ENCODE data around the gene CSTF3.
"Not testable (repeated sequence)": the region's sequence is repeated elsewhere in the genome, so short reads cannot be mapped to it uniquely, and the experiment has no call there.

Gene CSTF3

DNA sequence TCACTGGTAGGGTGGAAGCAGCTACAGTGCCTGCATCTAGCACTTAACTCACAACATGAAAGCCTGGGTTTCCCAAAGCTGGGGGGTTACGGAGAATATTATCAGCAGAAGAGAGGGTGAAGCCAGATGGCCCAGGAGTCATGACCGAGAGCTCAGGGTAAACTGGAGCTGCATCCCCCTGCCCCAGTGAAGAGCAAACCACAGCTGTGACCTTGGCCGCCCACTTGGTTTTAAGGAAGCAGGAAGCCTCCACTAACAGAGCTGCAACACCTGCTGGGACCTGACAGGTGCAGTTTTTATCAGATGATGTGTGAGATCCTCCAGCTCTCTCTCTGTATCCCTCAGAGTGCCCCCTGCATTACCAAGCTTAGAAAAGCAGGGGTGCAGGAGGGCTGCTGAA, 101.0 kb downstream of the CSTF3 start:
- TF ChIP-seq, protein P1, sequence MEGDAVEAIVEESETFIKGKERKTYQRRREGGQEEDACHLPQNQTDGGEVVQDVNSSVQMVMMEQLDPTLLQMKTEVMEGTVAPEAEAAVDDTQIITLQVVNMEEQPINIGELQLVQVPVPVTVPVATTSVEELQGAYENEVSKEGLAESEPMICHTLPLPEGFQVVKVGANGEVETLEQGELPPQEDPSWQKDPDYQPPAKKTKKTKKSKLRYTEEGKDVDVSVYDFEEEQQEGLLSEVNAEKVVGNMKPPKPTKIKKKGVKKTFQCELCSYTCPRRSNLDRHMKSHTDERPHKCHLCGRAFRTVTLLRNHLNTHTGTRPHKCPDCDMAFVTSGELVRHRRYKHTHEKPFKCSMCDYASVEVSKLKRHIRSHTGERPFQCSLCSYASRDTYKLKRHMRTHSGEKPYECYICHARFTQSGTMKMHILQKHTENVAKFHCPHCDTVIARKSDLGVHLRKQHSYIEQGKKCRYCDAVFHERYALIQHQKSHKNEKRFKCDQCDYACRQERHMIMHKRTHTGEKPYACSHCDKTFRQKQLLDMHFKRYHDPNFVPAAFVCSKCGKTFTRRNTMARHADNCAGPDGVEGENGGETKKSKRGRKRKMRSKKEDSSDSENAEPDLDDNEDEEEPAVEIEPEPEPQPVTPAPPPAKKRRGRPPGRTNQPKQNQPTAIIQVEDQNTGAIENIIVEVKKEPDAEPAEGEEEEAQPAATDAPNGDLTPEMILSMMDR (IDR thresholded peaks at IDR 0.05; ENCODE audit: low read depth, low read length): no peak
- in situ Hi-C loops (cut with HindIII; ENCODE audit: low sequenced_read_pairs): no loop called here
- DNase-seq (ENCODE audit: low read depth, low spot score): no peak
- no peak overlapping the region for H3K4me3 ChIP-seq (ENCODE audit: low read depth, low read length)

GRCh38 chr11:33059331-33060007, 101.8 kb downstream of the CSTF3 start:
- H3K4me3 ChIP-seq (ENCODE audit: low read depth, low read length): no peak overlapping the region
- in situ Hi-C loops (cut with HindIII; ENCODE audit: low sequenced_read_pairs): no loop called here
- no peak for DNase-seq (ENCODE audit: low read depth, low spot score)
- TF ChIP-seq, protein P1 (IDR thresholded peaks at IDR 0.05; ENCODE audit: low read depth, low read length): no peak

DNA sequence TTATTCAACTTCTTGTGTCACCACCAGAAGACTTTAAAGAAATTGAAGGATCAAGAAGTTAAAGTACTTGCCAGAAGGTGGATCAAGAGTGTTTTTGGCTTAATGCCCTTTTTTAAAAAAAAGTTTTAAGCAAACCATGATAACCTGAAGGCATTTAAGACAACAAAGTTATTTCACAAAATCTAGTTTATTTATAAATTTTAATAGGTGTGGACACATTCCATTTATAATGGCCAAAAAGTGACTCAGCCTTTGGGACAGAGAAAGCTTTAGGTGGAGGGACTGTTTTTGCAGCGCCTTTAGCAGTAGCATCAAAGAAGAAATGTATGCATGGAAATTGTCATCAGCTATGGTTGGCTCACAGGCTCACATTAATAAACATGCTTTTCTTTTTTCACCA, 104.0 kb downstream of the CSTF3 start:
- H3K4me3 ChIP-seq (ENCODE audit: low read depth, low read length): no peak overlapping the region
- TF ChIP-seq, protein P1 (IDR thresholded peaks at IDR 0.05; ENCODE audit: low read depth, low read length): no peak
- no peak for DNase-seq (ENCODE audit: low read depth, low spot score)
- in situ Hi-C loops (cut with HindIII; ENCODE audit: low sequenced_read_pairs): no loop called here

DNA sequence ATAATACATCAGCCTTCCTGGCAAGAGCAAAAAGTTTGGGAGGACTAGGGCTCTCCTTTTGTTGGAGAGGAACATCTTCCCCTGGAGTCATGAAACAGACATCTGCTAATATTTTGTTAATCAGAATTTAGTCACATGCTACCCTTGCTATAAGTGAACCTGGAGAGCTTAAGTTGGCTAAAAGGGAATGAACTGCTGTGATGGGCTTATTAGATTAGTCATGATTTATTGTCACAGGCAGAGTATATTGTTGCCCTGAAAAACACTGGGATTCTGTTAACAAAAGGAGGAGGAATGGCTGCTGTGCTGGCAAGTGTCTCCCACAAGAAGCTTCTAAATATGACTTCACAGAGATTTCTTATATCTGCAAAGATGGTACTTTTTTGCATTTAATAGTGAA, 105.9 kb downstream of the CSTF3 start:
- H3K4me3 ChIP-seq (ENCODE audit: low read depth, low read length): no peak overlapping the region
- in situ Hi-C loops (cut with HindIII; ENCODE audit: low sequenced_read_pairs): no loop called here
- TF ChIP-seq, protein P1 (IDR thresholded peaks at IDR 0.05; ENCODE audit: low read depth, low read length): no peak
- no peak for DNase-seq (ENCODE audit: low read depth, low spot score)

DNA sequence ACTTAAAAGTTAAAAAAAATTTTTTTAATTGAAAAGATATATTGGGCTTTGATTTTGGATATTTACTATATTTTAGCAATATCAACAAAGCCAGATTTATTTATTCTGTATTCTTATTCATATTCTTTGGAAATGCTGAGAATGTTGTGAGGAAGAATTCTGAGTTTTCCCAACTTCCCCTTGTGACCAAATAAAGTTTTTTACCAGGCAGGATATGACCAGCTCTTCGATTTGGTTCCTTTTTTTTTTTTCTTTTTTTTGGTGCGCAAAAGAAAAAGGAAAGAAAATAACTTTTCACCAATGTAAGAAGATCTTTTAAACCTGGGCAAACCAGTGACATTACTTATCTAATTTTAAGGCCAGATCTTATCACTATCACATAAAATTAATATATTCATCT, 109.0 kb downstream of the CSTF3 start:
- in situ Hi-C loops (cut with HindIII; ENCODE audit: low sequenced_read_pairs): no loop called here
- TF ChIP-seq, protein P1 (IDR thresholded peaks at IDR 0.05; ENCODE audit: low read depth, low read length): no peak

GRCh38 chr11:33049565-33050408, 111.5 kb downstream of the CSTF3 start:
- DNase-seq (ENCODE audit: low read depth, low spot score); in situ Hi-C loops (cut with HindIII; ENCODE audit: low sequenced_read_pairs); H3K4me3 ChIP-seq (ENCODE audit: low read depth, low read length): not testable (repeated sequence)

More for the DNA sequence above, 109.0 kb downstream of the CSTF3 start:
- DNase-seq (ENCODE audit: low read depth, low spot score): no peak
- H3K4me3 ChIP-seq (ENCODE audit: low read depth, low read length): no peak overlapping the region

DNA sequence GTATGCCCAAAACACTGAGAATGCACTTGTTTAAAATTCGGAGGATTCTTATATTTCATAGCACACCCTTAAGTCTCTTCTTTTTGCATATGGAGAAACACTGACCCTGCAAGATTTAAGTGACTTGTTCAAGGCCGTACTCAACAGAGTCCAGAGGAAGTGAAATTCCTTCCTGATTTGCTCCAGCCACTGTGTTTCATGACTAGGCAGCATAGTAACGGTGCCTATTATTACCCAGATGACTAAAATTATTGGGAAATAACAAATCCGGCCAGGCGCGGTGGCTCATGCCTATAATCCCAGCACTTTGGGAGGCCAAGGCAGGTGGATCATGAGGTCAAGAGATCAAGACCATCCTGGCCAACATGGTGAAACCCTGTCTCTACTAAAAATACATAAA, 112.6 kb downstream of the CSTF3 start:
- DNase-seq (ENCODE audit: low read depth, low spot score); H3K4me3 ChIP-seq (ENCODE audit: low read depth, low read length); in situ Hi-C loops (cut with HindIII; ENCODE audit: low sequenced_read_pairs): not testable (repeated sequence)
